Activated naive CD4-positive, alpha-beta T cell treated with anti-CD3 and anti-CD28 coated beads, Interleukin-2, amount 10 ng/mL, durations not matched to agents 7 days and 5 days (primary cell): ENCODE data around the gene PGRMC2.
"Not testable (repeated sequence)": the region's sequence is repeated elsewhere in the genome, so short reads cannot be mapped to it uniquely, and the experiment has no call there.

Experiments
- CTCF ChIA-PET: fragments of 350-600 bp; sonication (Branson Sonifier 250); formaldehyde crosslinking; loops from one replicate; lab custom pipeline; 2021; ENCODE audit warnings: antibody characterized with exemption; lab: Charles Lee
- DNase-seq: peaks from one replicate; pipeline ENCODE4 v3.0.0-alpha.2; 2020
- H3K27ac Mint-ChIP-seq: one replicate; pipeline ENCODE4 v1.8.0; 2021; ENCODE audit warnings: mild to moderate bottlenecking, moderate library complexity, mixed read lengths
- H3K27me3 Mint-ChIP-seq: one replicate; pipeline ENCODE4 v1.8.0; 2021; ENCODE audit warnings: mild to moderate bottlenecking, mixed read lengths
- H3K36me3 Mint-ChIP-seq: one replicate; pipeline ENCODE4 v1.8.0; 2021; ENCODE audit warnings: mixed read lengths
- H3K4me1 Mint-ChIP-seq: one replicate; pipeline ENCODE4 v1.8.0; 2021; ENCODE audit warnings: mixed read lengths
- H3K4me3 Mint-ChIP-seq: one replicate; pipeline ENCODE4 v1.8.0; 2021; ENCODE audit warnings: mild to moderate bottlenecking, moderate library complexity, mixed read lengths
- H3K9me3 Mint-ChIP-seq: one replicate; pipeline ENCODE4 v1.8.0; 2021; ENCODE audit warnings: mixed read lengths

The PGRMC2 gene

GRCh38 chr4:128268970-128269369 is 18.6 kb downstream of the PGRMC2 start:
- H3K27me3 Mint-ChIP-seq: no peaks in the 10 kb centered on the region
- no peak overlapping the region for H3K4me3 Mint-ChIP-seq
- H3K27ac Mint-ChIP-seq: no peak overlapping the region
- H3K4me1 Mint-ChIP-seq: no peaks in the 10 kb centered on the region
- CTCF ChIA-PET: no interaction called here
- peaks cover 18% of the 10 kb centered on the region for H3K9me3 Mint-ChIP-seq
- peaks cover 22% of the 10 kb centered on the region for H3K36me3 Mint-ChIP-seq
- DNase-seq: no peak

DNA sequence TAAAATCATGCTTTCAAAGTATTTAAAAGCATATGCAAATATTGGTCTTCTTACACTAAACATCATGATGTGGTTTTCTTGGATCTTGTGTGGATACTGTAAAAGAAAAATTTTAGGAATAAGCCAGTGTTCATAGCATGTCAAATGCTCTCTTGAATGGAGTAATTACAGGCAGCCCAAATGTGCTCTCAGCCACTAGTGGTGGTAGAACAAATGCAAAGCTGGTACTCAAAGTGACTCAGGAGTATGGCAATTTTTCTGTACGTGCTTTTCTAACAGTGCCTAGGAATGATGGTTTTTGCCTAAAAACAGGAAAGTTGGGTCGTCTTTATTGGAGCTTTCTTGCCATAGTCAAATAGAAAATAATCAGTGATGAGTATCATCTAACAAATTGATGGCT is 19.9 kb downstream of the PGRMC2 start:
- Mint-ChIP-seq H3K27ac (no peak overlapping the region), H3K27me3 (no peaks in the 10 kb centered on the region), H3K4me3 (no peak overlapping the region), H3K9me3 (peaks cover 18% of the 10 kb centered on the region), H3K36me3 (peaks cover 18% of the 10 kb centered on the region), H3K4me1 (no peaks in the 10 kb centered on the region)
- DNase-seq: no peak
- CTCF ChIA-PET: no interaction called here

DNA sequence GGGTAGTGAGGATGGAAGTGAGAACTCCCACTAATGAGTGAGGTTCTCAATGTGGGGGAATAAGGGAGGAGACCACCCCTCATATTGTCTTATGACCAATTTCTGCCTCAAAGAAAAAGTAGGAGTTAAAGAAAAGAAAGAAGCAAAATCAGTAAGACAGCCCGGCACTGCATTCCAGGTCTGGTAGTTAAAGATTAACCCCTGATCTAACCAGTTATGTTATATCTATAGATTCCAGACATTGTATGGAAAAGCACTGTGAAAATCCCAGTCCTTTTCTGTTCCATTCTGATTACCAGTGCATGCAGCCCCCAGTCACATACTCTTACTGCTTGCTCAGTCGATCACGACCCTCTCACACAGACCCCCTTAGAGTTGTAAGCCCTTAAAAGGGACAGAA is 20.4 kb downstream of the PGRMC2 start:
- H3K4me1 Mint-ChIP-seq, H3K27ac Mint-ChIP-seq, CTCF ChIA-PET, H3K27me3 Mint-ChIP-seq, DNase-seq, H3K4me3 Mint-ChIP-seq: not testable (repeated sequence)
- Mint-ChIP-seq H3K9me3 (peaks cover 18% of the 10 kb centered on the region), H3K36me3 (peaks cover 16% of the 10 kb centered on the region)

GRCh38 chr4:128265550-128265949 is 22.1 kb downstream of the PGRMC2 start:
- CTCF ChIA-PET, H3K36me3 Mint-ChIP-seq, DNase-seq, H3K4me1 Mint-ChIP-seq, H3K27me3 Mint-ChIP-seq, H3K4me3 Mint-ChIP-seq, H3K27ac Mint-ChIP-seq: not testable (repeated sequence)
- peaks cover 18% of the 10 kb centered on the region for H3K9me3 Mint-ChIP-seq

- H3K4me3 Mint-ChIP-seq, CTCF ChIA-PET, H3K9me3 Mint-ChIP-seq, H3K27me3 Mint-ChIP-seq, H3K4me1 Mint-ChIP-seq, H3K27ac Mint-ChIP-seq, H3K36me3 Mint-ChIP-seq, DNase-seq: not testable (repeated sequence)
Observed at GRCh38 chr4:128259889-128260288, 27.7 kb downstream of the PGRMC2 start.

GRCh38 chr4:128258166-128258565 is 29.4 kb downstream of the PGRMC2 start:
- H3K27ac Mint-ChIP-seq, H3K9me3 Mint-ChIP-seq, DNase-seq, H3K36me3 Mint-ChIP-seq, H3K4me1 Mint-ChIP-seq, CTCF ChIA-PET, H3K4me3 Mint-ChIP-seq: not testable (repeated sequence)
- peaks cover 14% of the 10 kb centered on the region for H3K27me3 Mint-ChIP-seq

- Mint-ChIP-seq H3K9me3 (no peaks in the 10 kb centered on the region), H3K4me1 (no peaks in the 10 kb centered on the region), H3K36me3 (no peaks in the 10 kb centered on the region), H3K4me3 (no peak overlapping the region), H3K27me3 (peaks cover 18% of the 10 kb centered on the region), H3K27ac (no peak overlapping the region)
- CTCF ChIA-PET: no interaction called here
- DNase-seq: no peak
Observed at GRCh38 chr4:128256539-128256938, 31.1 kb downstream of the PGRMC2 start.

GRCh38 chr4:128255906-128256305 is 31.7 kb downstream of the PGRMC2 start:
- H3K36me3 Mint-ChIP-seq: no peaks in the 10 kb centered on the region
- H3K27me3 Mint-ChIP-seq: peaks cover 14% of the 10 kb centered on the region
- no peaks in the 10 kb centered on the region for H3K9me3 Mint-ChIP-seq
- no peaks in the 10 kb centered on the region for H3K4me1 Mint-ChIP-seq
- CTCF ChIA-PET: interaction anchor here (0.7 kb wide), 1 partner anchor 71 kb away, joined by 3 read pairs; no protein-coding TSS in a partner anchor
- no peak overlapping the region for H3K27ac Mint-ChIP-seq
- DNase-seq: no peak
- H3K4me3 Mint-ChIP-seq: no peak overlapping the region

DNA sequence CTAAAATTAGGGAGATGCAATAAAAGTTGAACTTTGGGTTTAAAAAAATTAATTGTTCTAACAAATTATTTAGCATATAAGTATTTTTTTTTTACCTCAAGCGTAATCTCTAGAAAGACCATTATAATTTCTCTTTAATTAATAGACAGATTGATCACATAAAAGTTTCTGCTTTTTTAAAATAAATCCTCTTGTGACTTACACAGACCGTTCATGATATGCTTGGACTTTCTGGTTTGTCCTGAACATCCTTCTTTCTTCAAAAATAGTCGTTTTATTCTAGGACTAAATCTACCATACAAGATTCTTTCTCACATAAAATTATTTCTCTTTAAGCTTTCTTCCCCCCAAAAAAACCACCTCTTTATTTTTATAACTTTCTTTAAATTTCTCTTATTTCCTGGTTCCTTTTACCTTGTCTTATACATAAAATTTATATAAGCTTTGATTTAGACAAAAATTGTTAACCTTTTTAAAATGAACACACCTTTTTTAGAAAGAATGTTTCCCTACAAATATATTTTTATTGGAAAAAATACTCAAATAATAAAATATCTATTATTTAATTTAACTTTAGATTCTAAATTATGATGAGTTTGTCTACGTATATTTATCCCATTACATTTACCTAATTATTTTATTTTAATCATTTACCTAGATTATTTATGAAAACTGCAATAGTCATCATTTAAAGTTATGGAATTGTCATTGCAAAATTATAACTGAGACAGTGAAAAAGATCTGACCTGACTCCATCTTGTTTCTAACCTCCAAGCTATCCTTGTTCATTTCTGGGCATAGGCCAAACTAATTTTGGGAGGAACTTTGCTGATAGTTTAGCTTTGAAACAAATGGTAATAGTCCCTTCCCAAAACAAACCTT is 37.6 kb downstream of the PGRMC2 start:
- DNase-seq: no peak
- Mint-ChIP-seq H3K36me3 (no peaks in the 10 kb centered on the region), H3K4me3 (no peak overlapping the region), H3K9me3 (peaks cover 9% of the 10 kb centered on the region), H3K27me3 (peaks cover 10% of the 10 kb centered on the region), H3K4me1 (no peaks in the 10 kb centered on the region), H3K27ac (no peak overlapping the region)
- CTCF ChIA-PET: no interaction called here

GRCh38 chr4:128247906-128248305 is 39.7 kb downstream of the PGRMC2 start:
- no peak for DNase-seq
- Mint-ChIP-seq H3K27ac (no peak overlapping the region), H3K4me1 (no peaks in the 10 kb centered on the region), H3K36me3 (no peaks in the 10 kb centered on the region), H3K4me3 (no peak overlapping the region), H3K27me3 (peaks cover 9% of the 10 kb centered on the region), H3K9me3 (peaks cover 9% of the 10 kb centered on the region)
- CTCF ChIA-PET: no interaction called here

- not testable (repeated sequence) for H3K36me3 Mint-ChIP-seq, H3K4me3 Mint-ChIP-seq, H3K9me3 Mint-ChIP-seq, H3K27ac Mint-ChIP-seq, H3K4me1 Mint-ChIP-seq, H3K27me3 Mint-ChIP-seq, DNase-seq
- CTCF ChIA-PET: interaction anchor here (0.6 kb wide), 1 partner anchor 169 kb away, joined by 5 read pairs; no protein-coding TSS in a partner anchor
Observed at GRCh38 chr4:128245391-128245790, 42.2 kb downstream of the PGRMC2 start.

- CTCF ChIA-PET: no interaction called here
- peaks cover 5% of the 10 kb centered on the region for H3K27me3 Mint-ChIP-seq
- no peak overlapping the region for H3K4me3 Mint-ChIP-seq
- H3K36me3 Mint-ChIP-seq: no peaks in the 10 kb centered on the region
- no peak overlapping the region for H3K27ac Mint-ChIP-seq
- DNase-seq: no peak
- peaks cover 5% of the 10 kb centered on the region for H3K9me3 Mint-ChIP-seq
- H3K4me1 Mint-ChIP-seq: no peaks in the 10 kb centered on the region
Observed at GRCh38 chr4:128244379-128244778, 43.2 kb downstream of the PGRMC2 start.

GRCh38 chr4:128242601-128243000 is 45.0 kb downstream of the PGRMC2 start:
- Mint-ChIP-seq H3K9me3 (peaks cover 2% of the 10 kb centered on the region), H3K36me3 (no peaks in the 10 kb centered on the region), H3K4me1 (no peaks in the 10 kb centered on the region), H3K27me3 (peaks cover 5% of the 10 kb centered on the region), H3K27ac (no peak overlapping the region), H3K4me3 (no peak overlapping the region)
- CTCF ChIA-PET: no interaction called here
- DNase-seq: no peak

GRCh38 chr4:128241981-128242380 is 45.6 kb downstream of the PGRMC2 start:
- CTCF ChIA-PET: no interaction called here

GRCh38 chr4:128241425-128241913 is 46.1 kb downstream of the PGRMC2 start:
- DNase-seq: no peak
- peaks cover 2% of the 10 kb centered on the region for H3K9me3 Mint-ChIP-seq

More at GRCh38 chr4:128241981-128242380, 45.6 kb downstream of the PGRMC2 start:
- Mint-ChIP-seq H3K9me3 (peaks cover 2% of the 10 kb centered on the region), H3K4me1 (no peaks in the 10 kb centered on the region), H3K36me3 (no peaks in the 10 kb centered on the region), H3K4me3 (no peak overlapping the region), H3K27me3 (peaks cover 5% of the 10 kb centered on the region), H3K27ac (no peak overlapping the region)
- no peak for DNase-seq

More at GRCh38 chr4:128241425-128241913, 46.1 kb downstream of the PGRMC2 start:
- Mint-ChIP-seq H3K4me3 (no peak overlapping the region), H3K36me3 (no peaks in the 10 kb centered on the region), H3K27me3 (peaks cover 5% of the 10 kb centered on the region), H3K4me1 (no peaks in the 10 kb centered on the region), H3K27ac (no peak overlapping the region)
- CTCF ChIA-PET: no interaction called here
